NCI-H345 treated with DMSO at 0.1 percent for 48 hours (cell line): ENCODE results near the gene TPRA1.

Source experiments
- DNase-seq: peaks from one replicate; lab custom pipeline; 2025; ENCODE audit not compliant: unreplicated experiment; lab: John Stamatoyannopoulos, UW

TPRA1 gene

GRCh38 chr3:127566833-127567232 is 23.7 kb downstream of the TPRA1 start:
- DNase-seq = peak; percentile 28

GRCh38 chr3:127565711-127566110 is 24.8 kb downstream of the TPRA1 start:
- no peak for DNase-seq

GRCh38 chr3:127560051-127560787 is 30.3 kb downstream of the TPRA1 start:
- DNase-seq = no peak

- DNase-seq = no peak
These were observed 34.0 kb downstream of the TPRA1 start for GRCh38 chr3:127556565-127556964.

GRCh38 chr3:127555108-127555507 is 35.4 kb downstream of the TPRA1 start:
- DNase-seq = no peak

- DNase-seq = no peak
These were observed 38.5 kb downstream of the TPRA1 start for GRCh38 chr3:127552038-127552437.

GRCh38 chr3:127551178-127551577 is 39.4 kb downstream of the TPRA1 start:
- peak; percentile 36 for DNase-seq

- DNase-seq = no peak
These were observed 39.9 kb downstream of the TPRA1 start for GRCh38 chr3:127550468-127551157.

GRCh38 chr3:127549826-127550467 is 40.6 kb downstream of the TPRA1 start:
- DNase-seq = no peak

GRCh38 chr3:127547761-127548605 is 42.5 kb downstream of the TPRA1 start:
- DNase-seq = peak; percentile 18

- no peak for DNase-seq
These were observed 43.4 kb downstream of the TPRA1 start for GRCh38 chr3:127546970-127547733.

GRCh38 chr3:127546554-127546953 is 44.0 kb downstream of the TPRA1 start:
- DNase-seq = no peak

- no peak for DNase-seq
These were observed 44.6 kb downstream of the TPRA1 start for GRCh38 chr3:127545711-127546457.

GRCh38 chr3:127545216-127545615 is 45.3 kb downstream of the TPRA1 start:
- no peak for DNase-seq

- no peak for DNase-seq
These were observed 45.7 kb downstream of the TPRA1 start for GRCh38 chr3:127544803-127545201.

GRCh38 chr3:127544192-127544802 is 46.2 kb downstream of the TPRA1 start:
- DNase-seq = peak; percentile 35

- DNase-seq = no peak
These were observed 47.1 kb downstream of the TPRA1 start for GRCh38 chr3:127543441-127543840.

- DNase-seq = peak; percentile 55
These were observed 48.0 kb downstream of the TPRA1 start for GRCh38 chr3:127542441-127542952.

- DNase-seq = no peak
These were observed 49.2 kb downstream of the TPRA1 start for GRCh38 chr3:127541320-127541719.
